NT2/D1 (cell line): ENCODE measurements around the gene SKA2.

Experiments used
- SUZ12 ChIP-seq: IDR thresholded peaks from 2 replicates; pipeline ENCODE4 v1.6.1; 2011; ENCODE audit not compliant: insufficient read length, insufficient read depth; ENCODE audit errors: extremely low read depth
- YY1 ChIP-seq: IDR thresholded peaks from 2 replicates; pipeline ENCODE4 v1.6.1; 2011; ENCODE audit not compliant: insufficient read length, insufficient read depth
- ZNF274 ChIP-seq: IDR thresholded peaks from 2 replicates; pipeline ENCODE4 v1.6.1; 2011; ENCODE audit warnings: mild to moderate bottlenecking, low read depth, low read length

DNA sequence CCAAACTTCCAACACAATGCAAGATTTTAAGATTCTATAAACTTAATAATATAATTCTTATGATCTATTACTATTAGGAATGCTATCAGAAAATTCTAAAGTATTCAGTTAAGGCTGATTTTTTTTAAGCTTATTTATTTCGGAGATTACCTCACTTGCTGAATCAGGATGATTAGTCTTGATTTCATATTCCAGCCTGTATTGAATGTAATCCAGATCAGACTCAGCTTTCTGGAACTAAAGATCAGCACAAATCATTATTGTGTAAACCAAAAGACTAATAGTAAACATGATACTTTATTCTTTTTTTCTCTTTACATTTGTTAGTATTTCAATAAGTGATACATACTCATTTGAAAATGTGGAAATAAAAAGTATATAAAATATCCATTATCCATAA, 23.9 kb downstream of the SKA2 start:
- TF ChIP-seq ZNF274: no peak
- no peak for TF ChIP-seq YY1
- TF ChIP-seq SUZ12: no peak
